ENCODE measurements around the gene PRLR. TPM values are rescaled to one million over a fixed set of nuclear protein-coding genes. Genes with fewer than 3 reads are reported as not detected.

PRLR gene
- polyA plus RNA-seq, 3 donors = 0.11 to 0.61 (median 0.25) TPM

GRCh38 chr5:35177783-35178182 is 52.5 kb downstream of the PRLR start:
- H3K27ac ChIP-seq (ENCODE audit: low read depth, low read length) = no peak overlapping the region
- 89 to 96% (median 92%) methylated on average over 3 of the region's 3 CpGs for WGBS, 3 donors

- WGBS, 3 donors = 77 to 84% (median 78%) methylated on average over 5 of the region's 5 CpGs
- no peak overlapping the region for H3K27ac ChIP-seq (ENCODE audit: low read depth, low read length)
These were observed 57.8 kb downstream of the PRLR start for GRCh38 chr5:35172533-35172932.

GRCh38 chr5:35171991-35172390 is 58.3 kb downstream of the PRLR start:
- WGBS, 3 donors = 75 to 88% (median 81%) methylated on average over 4 of the region's 4 CpGs
- no peak overlapping the region for H3K27ac ChIP-seq (ENCODE audit: low read depth, low read length)

- H3K27ac ChIP-seq (ENCODE audit: low read depth, low read length) = no peak overlapping the region
These were observed 59.2 kb downstream of the PRLR start for GRCh38 chr5:35171078-35171477.

GRCh38 chr5:35166043-35166442 is 64.2 kb downstream of the PRLR start:
- 76 to 89% (median 80%) methylated on average over 1 of the region's 1 CpG for WGBS, 3 donors
- H3K27ac ChIP-seq (ENCODE audit: low read depth, low read length) = no peak overlapping the region

- no peak overlapping the region for H3K27ac ChIP-seq (ENCODE audit: low read depth, low read length)
- WGBS, 3 donors = 65 to 87% (median 73%) methylated on average over 4 of the region's 4 CpGs
These were observed 65.3 kb downstream of the PRLR start for GRCh38 chr5:35164860-35165542.

- H3K27ac ChIP-seq (ENCODE audit: low read depth, low read length) = no peak overlapping the region
These were observed 66.6 kb downstream of the PRLR start for GRCh38 chr5:35163710-35164033.

- no peak overlapping the region for H3K27ac ChIP-seq (ENCODE audit: low read depth, low read length)
- WGBS, 3 donors = 84 to 87% (median 87%) methylated on average over 11 of the region's 11 CpGs
These were observed 67.2 kb downstream of the PRLR start for GRCh38 chr5:35162848-35163709.

GRCh38 chr5:35161652-35162273 is 68.5 kb downstream of the PRLR start:
- no peak overlapping the region for H3K27ac ChIP-seq (ENCODE audit: low read depth, low read length)
- 54 to 76% (median 66%) methylated on average over 7 of the region's 7 CpGs for WGBS, 3 donors

- H3K27ac ChIP-seq (ENCODE audit: low read depth, low read length) = no peak overlapping the region
- WGBS, 3 donors = 70 to 94% (median 76%) methylated on average over 6 of the region's 6 CpGs
These were observed 69.7 kb downstream of the PRLR start for GRCh38 chr5:35160486-35161116.

- 16 to 62% (median 56%) methylated on average over 2 of the region's 2 CpGs for WGBS, 3 donors
- no peak overlapping the region for H3K27ac ChIP-seq (ENCODE audit: low read depth, low read length)
These were observed 70.9 kb downstream of the PRLR start for GRCh38 chr5:35159370-35159742.

GRCh38 chr5:35158622-35159369 is 71.5 kb downstream of the PRLR start:
- no peak overlapping the region for H3K27ac ChIP-seq (ENCODE audit: low read depth, low read length)
- WGBS, 3 donors = 45 to 54% (median 48%) methylated on average over 7 of the region's 7 CpGs

- no peak overlapping the region for H3K27ac ChIP-seq (ENCODE audit: low read depth, low read length)
- WGBS, 3 donors = 50 to 92% (median 63%) methylated on average over 3 of the region's 3 CpGs
These were observed 72.1 kb downstream of the PRLR start for GRCh38 chr5:35158204-35158603.

- H3K27ac ChIP-seq (ENCODE audit: low read depth, low read length) = no peak overlapping the region
- WGBS, 3 donors = 33 to 63% (median 52%) methylated on average over 2 of the region's 2 CpGs
These were observed 76.8 kb downstream of the PRLR start for GRCh38 chr5:35153375-35153932.

GRCh38 chr5:35152733-35153132 is 77.6 kb downstream of the PRLR start:
- H3K27ac ChIP-seq (ENCODE audit: low read depth, low read length) = no peak overlapping the region
- 35 to 80% (median 78%) methylated on average over 1 of the region's 1 CpG for WGBS, 3 donors

GRCh38 chr5:35151146-35151920 is 79.0 kb downstream of the PRLR start:
- 60 to 73% (median 63%) methylated on average over 1 of the region's 1 CpG for WGBS, 3 donors
- no peak overlapping the region for H3K27ac ChIP-seq (ENCODE audit: low read depth, low read length)

- no peak overlapping the region for H3K27ac ChIP-seq (ENCODE audit: low read depth, low read length)
- WGBS, 3 donors = 28 to 53% (median 39%) methylated on average over 1 of the region's 1 CpG
These were observed 81.2 kb downstream of the PRLR start for GRCh38 chr5:35149041-35149440.

- 63 to 77% (median 69%) methylated on average over 3 of the region's 3 CpGs for WGBS, 3 donors
- H3K27ac ChIP-seq (ENCODE audit: low read depth, low read length) = no peak overlapping the region
These were observed 83.9 kb downstream of the PRLR start for GRCh38 chr5:35146406-35146805.
